Renal pelvis (tissue), 4 donors: ENCODE measurements around the gene NPPA. TPM values are rescaled to one million over a fixed set of nuclear protein-coding genes. Genes with fewer than 3 reads are reported as not detected.

Source experiments
- DNase-seq: peaks from one replicate; pipeline ENCODE4 v3.0.0-alpha.2; 2013
- polyA plus RNA-seq, 3 donors: library from polyadenylated mRNA; unstranded; fragments of 120-200 nt; gene quantifications; one replicate each; pipeline ENCODE4 v1.2.1, GENCODE V29; 2013; ENCODE audit not compliant: insufficient read length in 3 of 3

Gene NPPA
- polyA plus RNA-seq, 3 donors: 0.56 to 1.2 (median 0.65) TPM

DNA sequence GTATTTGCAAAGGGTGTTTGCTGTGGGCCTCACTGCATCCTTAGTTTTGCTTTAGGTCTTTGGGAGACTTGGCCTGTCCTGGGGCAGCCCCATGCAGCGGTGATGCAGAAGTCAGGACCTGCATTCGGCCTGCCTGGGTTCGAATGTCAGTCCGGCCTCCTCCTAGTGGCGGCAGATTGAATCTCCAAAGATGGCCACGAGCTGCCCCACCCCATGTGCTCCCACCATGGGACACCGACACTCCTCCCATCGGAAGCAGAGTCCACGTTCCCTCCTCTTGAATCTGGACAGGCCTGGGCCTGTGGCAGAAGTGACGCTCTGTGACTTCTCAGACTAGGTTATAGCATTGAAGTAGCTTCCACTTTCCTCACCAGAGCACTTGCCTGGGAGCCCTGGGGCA, 27.5 kb upstream of the NPPA start:
- no peak for DNase-seq

DNA sequence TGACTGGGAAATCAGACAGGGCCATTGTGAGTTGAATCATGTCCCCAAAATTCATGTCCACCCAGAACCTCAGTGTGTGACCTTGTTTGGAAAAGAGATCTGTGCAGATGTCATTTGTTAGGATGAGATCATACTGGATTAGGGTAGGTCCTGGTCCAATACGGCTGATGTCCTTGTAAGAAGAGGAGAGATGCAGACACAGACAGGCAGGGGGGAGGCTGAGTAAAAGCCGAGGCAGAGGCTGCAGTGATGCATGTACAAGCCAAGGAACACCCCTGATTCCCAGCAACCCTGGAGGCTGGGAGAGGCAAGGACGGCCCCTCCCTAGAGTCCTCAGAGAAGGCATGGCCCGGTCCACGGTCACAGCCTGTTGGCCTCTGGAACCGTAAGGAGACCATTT, 27.0 kb upstream of the NPPA start:
- no peak for DNase-seq

DNA sequence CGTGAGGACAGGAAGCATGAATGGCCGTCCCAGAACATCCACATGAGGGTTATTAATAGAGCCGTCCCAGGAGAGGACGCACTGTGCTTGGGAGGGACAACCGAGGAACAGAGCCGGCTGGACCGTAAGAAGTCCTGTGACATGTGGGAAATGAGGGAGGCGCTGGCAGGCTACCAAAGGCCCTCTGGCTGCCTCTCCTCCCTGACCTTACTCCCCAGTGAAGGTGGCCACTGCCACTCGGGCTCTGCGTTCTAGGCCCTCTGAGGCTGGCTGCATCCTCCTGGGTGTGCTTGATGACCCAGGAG, 26.6 kb upstream of the NPPA start:
- no peak for DNase-seq

DNA sequence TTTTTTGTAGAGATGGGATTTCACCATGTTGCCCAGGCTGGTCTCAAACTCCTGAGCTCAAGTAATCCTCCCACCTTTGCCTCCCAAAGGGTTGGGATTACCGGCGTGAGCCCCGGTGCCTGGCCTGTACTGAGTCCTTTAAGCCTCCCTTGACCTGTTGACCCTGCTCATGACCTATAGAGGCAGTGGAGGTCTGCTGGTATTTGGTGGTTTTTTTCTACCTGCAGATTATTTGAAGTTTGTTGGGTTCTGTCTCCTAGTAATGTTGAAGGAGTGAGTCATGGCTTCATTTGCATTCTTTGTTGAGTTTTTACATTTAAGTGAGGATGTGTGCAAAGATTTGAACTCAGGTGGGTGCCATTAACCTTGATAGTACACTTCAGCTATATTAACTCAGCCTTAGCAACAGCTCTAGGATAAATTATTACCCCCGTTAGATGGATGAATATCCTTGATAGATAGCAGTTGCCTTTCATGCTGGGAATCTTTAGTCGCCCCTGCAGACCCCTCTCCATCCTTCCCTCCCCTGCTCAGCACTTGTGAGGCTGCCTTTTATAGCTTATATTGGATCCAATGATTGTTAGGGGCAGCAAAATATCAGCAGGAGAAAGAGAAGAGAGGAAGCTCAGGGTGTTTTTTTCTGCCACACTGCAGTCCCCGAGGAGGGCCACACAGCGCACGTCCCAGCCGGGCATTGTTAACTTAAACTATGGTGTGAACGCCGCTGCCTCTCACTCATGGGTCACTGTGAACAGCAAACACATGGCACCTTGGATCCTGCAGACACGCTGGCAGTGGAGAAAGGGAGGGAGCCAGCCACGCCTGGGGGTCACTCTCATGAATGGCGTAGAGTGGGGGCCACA, 26.0 kb upstream of the NPPA start:
- DNase-seq: no peak

DNA sequence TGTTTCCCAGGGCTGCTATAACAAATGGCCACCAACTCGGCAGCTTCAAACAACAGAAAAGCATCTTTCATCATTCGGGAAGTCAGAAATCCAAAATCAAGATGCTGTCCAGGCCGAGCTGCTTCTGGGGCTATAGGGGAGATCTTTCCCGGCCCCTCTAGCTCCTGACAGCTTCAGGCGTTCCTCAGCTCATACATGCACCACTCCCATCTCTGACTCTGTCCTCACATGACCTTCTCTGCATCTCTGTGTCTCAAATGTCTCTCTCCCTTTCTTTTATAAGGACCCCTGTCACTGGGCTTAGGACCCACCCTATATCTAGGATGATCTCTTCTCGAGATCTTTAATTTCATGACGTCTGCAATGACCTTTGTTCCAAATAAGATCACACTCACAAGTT, 25.0 kb upstream of the NPPA start:
- DNase-seq: no peak

DNA sequence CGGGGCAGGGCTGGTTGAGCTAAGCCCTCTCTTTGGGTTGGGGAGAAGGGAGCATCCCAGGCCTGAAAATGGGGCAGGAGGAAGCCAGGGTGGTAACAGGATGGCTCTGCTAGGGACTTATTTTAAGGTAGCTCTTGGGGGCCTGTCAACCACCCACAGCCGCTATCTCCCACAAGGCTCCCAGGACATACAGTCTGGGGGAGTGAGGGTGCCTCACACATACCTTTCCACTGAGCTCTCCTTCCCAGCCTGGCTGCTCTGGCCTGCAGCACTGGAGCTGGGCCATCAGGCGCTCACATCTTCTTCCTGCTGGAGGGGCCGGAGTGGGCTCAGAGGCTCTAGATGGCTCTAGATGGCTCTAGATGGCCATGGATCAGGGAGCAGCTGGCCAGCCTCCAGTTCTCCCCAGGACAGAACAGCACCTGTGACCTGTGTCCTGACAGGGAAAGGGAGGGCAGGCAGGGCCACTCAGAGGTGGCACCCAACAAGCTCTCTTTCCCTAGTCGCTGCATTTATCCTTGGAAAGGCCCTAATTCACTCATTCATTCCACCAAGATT, 22.1 kb upstream of the NPPA start:
- no peak for DNase-seq

DNA sequence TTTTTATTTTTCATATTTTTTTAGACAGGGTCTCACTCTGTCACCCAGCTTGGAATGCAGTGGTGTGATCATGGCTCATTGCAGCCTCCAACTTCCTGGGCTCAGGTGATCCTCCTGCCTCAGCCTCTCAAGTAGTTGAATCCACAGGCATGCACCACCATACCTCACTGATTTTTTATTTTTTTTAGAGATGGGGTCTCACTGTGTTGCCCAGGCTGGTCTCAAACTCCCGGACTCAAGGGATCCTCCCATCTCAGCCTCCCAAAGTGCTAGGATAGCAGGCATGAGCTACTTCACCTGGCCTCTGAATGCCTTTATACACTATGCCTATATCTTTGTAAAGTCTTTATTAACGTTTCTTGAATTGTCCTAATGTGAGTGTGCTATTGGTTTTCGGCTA, 21.5 kb upstream of the NPPA start:
- DNase-seq: no peak

DNA sequence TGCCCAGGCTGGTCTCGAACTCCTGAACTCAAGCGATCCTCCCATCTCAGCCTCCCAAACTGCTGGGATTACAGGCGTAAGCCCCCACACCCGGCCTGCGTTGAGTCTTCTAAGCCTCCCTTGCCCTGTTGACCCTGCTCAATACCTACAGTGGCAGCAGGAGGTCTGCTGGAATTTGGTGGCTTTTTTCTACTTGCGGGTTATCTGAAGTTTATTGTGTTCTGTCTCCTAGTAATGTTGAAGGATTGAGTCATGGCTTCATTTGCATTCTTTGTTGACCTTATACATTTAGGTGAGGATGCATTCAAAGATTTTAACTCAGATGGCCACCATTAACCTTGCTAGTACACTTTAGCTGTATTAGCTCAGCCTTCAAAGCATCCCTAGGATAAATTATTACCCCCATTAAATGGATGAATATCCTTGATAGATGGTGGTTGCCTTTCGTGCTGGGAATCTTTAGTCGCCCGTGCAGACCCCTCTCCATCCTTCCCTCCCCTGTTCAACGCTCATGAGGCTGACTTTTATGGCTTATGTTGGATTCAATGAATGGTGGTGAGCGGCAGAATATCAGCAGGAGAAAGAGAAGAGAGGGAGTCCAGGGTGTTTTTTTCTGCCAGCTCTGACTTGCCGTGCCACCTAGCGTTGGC, 20.9 kb upstream of the NPPA start:
- DNase-seq: no peak

DNA sequence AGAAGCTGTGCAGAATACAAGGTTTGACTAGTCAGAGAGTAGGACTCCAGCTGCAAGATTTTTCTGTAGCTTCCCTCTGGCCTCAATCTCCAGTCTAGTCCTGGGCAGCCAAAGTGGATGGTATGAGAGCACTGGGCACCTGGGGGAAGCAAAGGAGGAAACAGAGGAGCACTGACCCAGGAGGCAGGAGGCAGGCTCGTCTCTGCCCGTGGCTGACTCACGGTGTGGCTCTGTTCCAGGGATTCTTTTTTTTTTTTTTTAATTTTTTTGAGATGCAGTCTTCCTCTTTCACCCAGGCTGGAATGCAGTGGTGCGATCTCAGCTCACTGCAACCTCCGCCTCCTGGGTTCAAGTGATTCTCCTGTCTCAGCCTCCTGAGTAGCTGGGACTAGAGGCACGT, 15.3 kb upstream of the NPPA start:
- DNase-seq: no peak

DNA sequence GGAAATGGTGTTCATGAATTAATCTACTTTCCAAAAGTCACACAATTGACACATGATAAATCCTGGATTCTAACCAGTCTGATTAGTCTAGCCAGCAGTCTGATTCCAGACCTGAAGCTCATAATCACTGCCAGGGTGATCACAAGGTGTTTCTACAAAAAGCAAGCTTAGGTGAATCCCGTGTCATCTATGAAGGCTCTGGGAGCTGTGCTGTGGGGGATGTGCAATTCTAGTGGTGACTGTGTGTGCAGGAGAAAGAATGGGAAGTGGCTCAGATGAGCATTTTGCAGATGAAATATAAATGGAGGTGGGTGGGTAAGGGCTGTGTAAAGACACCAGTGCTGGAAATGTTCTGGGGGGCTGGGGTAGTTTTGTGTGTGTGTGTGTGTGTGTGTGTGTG, 13.0 kb upstream of the NPPA start:
- no peak for DNase-seq

DNA sequence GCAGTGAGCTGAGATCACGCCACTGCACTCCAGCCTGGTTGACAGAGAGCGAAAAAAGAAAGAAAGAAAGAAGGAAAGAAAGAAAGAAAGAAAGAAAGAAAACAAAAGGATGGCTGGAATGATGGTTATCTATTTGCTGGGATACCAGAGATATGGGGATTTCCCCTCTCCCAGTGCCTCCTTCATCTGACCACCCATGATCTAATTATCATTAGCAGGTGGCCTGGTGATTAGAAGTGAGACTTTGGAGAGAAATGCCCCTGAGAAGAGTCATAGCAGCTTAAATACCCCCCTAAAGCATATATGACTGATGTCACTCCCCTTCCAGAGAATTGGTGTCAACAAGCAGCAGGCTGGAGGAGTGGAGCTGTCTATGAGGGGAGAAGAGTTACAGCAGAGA, 12.5 kb upstream of the NPPA start:
- DNase-seq: no peak

DNA sequence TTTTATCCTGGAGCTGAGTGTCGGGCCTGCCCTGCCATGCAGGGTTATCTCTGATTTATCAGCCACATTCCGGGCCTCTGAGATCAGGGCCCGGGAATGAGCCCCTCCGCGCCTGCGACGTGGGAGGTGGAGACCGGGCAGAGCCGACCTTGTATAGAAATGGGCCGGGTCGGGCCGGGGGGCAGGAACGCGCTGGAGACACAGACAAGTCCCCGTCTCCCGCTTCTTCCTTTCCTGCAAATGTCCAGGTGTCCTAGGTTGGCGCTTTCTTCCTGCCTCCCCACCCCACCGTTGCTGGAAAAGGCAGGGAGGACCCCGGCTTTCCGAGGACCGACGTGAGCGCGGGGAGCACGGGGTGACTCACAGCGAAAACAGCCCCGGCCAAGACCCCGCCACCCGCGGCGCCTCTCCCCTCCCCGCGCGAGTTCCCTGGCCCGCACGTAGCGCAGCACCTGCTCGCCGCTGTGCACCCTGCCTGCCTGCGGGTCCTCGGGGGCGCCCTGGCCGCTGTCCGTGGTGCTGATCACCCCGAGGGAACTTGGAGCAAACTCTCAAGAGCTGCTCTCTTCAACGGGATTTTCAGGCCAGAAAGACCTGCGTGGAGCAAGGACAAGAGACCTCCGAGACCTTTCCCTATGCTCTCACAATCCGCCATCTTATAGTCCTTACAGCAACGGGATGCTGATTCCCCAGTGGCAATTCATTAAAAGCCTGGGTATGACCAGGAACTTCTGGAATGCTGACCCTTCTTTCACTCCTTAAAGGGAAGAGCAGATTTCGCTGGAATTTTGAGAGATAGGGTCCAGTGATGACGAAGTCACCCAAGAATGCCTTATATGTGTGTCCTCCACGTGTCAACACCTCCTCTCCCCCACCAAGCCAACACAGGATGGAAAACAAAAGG, 11.6 kb upstream of the NPPA start:
- DNase-seq: peak; percentile 82

DNA sequence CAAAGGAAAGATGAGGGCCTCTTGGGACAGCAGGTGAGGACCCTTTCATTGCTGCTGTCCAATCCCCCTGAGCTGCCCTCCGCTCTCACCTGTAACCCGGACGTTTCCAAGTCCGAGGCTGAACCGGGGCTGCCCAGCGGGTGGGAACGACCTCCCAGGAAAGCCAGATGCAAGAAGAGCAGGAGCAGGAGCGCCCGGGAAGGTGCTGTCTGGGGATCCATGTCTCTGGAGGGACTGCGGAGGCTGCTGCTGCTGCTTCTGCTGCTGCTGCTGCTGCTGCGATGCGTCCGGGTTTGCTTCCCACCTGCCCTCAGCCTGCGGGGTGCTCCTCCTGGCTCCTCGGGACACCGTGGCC, 11.0 kb upstream of the NPPA start, which contains the start of gene NPPB:
Gene NPPB (minus strand): TSS at position 333 of the 355 bp plus-strand sequence. CDS start 112 bp downstream, at position 221.
- no peak for DNase-seq

DNA sequence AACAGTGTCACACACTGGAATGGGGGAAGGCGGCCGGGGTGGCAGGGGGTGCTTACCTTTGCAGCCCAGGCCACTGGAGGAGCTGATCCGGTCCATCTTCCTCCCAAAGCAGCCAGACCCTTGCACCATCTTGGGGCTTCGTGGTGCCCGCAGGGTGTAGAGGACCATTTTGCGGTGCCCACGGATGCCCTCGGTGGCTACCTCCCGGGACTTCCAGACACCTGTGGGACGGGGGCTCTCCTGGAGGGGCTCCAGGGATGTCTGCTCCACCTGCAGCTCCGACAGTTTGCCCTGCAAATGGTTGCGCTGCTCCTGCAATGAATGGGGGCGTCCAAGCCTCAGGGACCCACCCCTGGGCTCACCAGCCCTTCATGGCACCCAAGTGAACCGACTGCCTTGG, 10.6 kb upstream of the NPPA start:
- no peak for DNase-seq

DNA sequence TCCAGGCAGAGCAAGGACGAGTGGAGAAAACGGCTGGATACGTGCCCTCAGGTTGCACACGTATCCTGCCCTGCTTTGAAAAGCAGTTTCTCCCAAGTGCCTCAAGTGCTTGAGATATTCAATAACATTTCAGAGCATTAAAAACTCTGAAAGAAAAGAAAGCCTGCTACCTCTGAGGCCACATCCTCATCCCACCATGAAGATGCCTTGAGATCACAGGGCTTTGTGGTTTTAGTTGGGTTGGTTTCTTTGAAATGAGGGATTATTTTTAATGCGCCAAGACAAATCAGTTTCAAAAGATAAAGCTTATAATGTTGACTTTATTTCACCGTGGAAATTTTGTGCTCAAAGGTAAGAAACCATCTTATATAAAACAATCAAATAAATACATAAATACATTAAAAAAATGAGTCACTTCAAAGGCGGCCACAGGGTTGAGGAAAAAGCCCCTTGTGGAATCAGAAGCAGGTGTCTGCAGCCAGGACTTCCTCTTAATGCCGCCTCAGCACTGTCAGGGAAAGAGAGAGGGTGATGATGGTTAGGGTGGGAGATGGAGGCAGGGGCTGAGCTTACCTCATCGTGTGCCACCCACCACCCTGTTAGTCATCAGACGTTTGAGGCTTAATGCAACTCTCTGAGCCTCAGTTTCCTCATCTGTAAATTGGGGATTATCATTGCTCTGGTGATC, 9.7 kb upstream of the NPPA start:
- DNase-seq: no peak

DNA sequence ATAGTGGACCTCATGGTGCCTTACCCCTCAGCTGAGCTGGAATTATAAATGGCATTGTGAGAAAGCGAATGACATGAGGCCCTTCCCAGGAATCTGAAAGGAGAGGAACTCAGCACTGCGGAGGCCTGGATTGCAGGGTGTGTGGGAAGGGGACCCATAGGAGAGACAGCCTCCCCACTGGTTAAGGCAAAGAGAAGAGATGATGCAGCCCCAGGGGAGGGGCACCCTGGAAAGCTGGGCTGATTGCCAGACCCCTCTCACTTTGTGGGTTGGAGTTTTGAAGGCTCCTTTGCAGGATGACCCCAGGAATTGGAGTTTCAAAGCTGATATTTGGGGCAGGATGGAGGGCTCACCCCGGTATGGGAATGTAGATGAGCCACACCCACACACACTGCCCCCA, 9.1 kb upstream of the NPPA start:
- no peak for DNase-seq

DNA sequence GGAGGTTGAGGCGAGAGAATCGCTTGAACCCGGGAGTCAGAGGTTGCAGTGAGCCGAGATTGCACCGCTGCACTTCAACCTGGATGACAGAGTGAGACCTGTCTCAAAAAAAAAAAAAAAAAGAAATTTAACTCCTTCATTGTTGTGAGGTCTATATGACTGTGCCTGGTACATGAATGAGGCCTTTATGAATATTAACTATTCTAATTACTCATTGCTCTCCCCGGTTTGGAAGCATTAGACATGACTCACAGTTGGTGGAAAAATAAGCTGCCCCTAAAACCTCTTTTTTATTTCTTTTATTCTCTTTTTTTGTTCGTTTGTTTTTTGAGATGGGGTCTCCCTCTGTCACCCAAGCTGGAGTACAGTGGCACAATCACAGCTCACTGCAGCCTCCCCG, 7.8 kb upstream of the NPPA start:
- DNase-seq: no peak

DNA sequence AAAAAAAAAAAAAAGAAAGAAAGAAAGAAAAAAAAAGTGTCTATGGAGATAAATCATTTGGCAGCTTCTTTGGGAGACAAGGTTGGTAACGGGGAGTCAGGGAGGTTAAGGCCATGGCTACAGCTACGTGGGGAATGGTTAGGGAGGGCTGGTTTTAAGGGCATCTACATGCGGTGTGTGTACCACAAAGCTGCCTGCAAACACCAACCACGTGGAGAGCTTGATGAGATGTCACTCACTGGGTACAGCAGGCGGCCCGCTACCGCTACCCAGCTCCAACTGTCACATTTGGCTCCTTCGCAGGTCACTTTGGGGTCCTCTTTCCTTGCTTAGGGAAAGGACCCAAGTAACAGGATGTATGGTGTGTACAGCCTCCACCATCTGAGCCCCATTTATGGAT, 6.9 kb upstream of the NPPA start:
- DNase-seq: no peak

DNA sequence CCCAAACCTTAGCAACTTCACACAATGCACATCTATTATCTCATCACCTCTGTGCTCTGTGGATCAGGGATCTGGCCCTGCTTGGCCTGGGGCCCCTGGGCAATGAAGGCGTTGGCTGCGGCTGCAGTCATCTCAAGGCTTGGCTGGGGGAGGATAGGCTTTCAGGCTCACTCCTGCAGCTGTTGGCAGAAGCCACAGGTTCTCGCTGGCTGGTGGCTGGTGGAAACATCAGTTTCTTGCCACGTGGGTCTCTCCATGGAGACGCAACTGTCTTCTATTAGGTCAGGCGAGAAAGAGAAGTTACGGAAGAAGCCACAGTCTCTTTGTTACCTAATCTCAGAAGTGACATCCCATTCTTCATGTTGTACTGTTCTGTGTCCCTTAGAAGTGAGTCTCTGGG, 3.6 kb upstream of the NPPA start:
- DNase-seq: no peak

DNA sequence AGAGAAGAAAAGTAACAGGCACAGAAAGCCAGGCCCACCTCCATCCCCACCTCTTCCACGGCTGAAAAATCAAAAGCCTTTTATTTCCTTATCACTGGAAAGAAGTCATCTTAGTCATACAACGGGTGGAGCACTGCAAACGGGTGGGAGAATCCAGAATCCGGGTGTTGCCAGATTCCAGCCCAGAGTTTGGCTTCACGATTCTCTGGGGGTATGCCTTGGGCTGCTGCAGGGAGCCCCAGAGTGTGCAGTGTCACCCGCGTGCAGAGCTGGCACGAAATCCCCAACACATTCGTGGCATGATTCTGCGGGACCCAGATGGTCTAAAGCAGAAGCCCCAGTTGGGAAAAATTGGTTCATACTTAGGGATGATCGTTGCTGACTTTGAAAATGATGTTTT, 2.6 kb upstream of the NPPA start:
- no peak for DNase-seq

DNA sequence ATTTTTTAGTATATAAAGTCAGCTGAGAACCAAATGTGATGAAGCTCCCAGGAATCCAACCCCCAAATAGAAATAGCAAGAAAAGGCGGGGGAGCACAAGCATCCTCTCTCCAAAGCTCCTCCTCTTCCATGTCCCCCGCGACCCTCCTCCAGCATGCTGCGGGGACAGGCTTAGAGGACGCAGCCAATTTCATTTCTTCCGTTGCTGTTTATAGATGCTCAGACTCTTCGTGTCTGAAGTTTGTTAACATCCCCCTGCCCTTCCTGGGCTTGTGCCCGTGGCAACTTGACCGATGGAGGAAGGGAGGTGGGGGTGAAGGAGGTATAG, 754 bp upstream of the NPPA start:
- no peak for DNase-seq
